ENCODE data around the gene CXCL12.

CXCL12 gene

DNA sequence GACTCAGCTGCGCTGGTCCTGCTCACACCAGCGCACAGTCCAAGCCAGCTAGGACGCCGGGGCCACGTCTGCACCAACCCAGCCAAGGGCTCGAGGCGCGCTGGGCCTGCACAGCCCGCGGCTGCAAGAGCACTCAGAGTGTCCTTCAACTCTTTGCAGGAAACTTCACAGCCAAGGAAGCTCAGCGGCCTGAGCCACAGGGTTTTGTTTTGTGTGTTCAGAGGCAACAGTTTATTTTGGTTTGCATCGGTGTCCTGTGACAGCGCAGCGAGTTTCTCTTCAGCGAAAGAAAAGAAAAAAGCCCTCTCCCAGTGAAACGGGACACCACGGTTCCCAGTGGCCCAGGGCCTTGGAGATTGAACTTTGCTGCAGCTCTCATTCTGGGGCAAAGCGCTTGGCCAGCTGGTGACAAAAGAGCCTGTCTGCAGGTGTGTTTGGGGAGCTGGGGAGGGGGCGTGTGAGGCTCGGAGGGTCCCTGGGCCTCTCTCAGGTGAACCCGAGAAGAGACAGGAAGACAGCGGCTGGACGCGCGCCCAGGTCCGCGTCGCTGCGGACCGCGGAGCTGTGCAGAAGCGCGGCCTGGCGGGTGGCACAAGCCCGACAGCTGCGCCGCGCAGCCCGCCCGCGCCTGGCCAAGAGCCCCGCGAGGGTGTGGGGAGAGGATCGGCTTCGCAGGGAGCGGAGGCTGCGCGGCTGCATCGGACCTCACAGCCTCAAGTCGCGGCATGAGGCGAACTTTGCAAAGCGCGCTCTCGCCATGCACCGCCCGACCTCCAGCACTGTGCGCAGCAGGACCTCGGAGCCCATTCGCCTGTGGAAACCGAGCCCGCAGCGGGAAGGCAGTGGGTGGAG lies 922 bp downstream of the CXCL12 start:
- no peak for DNase-seq

DNA sequence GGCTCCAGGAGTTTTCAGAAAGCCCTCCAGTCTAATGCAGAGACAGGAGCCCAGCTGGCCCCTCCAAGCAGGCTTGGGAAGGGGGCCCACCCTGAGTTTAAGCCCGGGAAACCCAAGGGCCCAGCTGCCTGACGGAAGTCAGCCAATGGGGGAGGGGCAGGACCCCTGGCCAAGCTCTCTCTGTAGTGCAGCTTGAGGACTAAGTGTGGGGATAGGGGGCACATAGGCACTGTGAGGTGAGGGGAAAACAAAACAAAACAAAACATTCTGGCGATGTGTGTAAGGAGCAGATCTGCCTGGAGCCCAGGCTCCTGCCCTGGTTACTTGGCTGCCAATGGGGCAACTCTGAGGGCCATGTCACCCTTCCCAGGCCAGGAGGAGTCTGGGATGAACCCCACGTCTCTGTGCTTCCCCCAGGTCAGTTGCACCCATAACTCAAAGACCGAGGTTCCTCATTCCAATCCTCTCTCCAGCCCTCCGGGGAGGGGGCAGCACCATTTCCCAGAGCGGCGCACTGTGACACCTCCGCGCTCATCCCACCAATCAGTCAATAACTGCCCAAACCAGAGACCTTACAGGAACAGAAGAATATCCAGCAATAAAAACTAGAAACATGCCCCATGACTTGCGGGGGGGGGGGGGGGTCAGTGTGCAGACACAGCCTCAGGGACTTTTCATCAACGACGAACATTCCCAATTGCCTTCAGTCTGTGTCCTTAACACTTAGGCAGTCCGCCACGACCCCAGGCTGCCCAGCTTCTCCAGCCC lies 1.7 kb downstream of the CXCL12 start:
- DNase-seq = no peak

DNA sequence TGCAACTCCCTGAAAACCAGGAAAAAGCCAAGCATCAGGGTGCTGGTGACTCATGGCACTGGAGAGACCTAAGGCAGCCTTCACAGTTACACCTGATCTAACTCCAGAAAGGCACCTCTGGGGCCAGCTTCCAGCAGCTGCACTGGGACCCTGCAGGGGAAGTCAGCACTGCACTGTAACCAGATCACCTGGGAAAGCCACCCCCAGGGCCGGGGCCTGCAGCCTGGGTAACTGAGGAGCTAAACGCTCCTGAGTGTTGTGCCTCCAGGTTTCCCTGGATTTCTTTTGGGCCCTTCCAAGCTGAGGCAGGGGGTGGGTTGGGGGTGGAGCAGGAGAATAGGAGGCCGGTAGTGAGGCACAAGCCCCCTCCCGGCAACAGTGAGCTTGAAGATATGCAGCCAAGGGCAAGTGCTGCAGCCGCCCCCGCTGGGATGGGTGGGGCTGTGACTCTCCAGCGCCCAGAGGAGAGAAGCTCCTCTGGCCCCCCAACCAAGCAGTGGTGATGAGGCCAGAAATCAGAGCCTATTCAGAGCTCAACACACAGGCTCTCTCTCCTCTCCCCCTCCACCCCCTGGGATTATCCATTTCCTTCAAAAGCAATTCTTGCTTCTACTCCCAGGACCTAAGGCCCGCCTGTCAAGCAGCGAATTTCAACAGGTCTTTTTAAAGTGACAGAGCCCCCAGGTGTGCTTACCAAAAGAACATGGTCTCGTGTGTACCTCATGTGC lies 2.6 kb downstream of the CXCL12 start:
- DNase-seq = no peak

DNA sequence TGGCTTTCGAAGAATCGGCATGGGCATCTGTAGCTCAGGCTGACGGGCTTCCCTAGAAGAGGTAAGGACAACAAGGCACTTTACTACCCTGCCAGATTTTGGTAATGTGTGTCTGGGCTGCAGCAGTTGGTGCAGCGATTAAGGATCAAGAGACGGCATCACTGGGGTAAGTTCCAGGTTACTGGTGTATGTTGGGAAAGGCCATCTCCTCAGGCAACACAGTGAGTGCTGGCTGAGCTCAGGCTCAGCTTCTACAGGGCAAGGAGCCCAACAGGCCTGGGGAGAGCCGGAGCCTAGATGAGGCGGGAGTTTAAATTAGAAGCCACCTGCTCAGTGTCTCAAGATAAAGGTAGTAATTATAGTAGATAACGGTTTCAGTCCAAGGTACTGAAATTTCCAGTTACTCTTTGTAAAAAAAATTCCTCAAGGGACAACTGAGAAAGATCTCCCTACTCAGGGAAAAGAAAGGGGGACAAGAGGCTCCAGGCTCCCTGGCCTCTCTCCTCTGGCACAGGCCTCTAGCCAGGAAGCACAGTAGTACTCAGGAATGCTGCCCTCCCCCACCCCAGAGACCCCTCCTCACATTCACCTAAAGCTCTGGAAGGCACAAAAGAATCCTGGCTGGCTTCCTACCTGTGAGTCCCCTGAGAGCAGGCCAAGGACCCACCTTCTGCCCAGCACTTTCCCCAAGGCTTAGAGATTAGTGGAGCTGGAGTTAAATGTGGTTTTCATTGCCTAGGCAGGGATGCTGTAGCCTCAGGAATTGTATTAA lies 3.9 kb downstream of the CXCL12 start:
- DNase-seq = no peak

DNA sequence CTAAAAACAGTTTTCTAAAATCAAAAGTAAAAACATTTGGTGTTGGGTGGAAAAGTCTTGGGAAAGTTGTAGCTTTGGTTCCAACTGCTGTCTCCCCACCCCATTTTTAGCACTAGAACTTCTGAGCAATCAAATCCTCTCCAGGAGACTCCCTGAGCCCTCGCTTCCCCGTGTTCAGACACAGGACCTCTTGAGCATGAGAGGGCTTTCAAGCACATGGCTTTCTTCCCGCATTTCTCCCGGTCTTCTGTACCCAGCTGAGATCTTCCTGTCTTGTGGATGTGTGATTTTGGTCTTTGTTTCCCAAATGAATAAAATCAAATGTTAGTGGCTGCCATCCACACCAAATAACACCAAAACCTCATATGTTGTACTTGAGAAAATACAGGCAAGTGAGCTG lies 5.0 kb downstream of the CXCL12 start:
- no peak for DNase-seq

DNA sequence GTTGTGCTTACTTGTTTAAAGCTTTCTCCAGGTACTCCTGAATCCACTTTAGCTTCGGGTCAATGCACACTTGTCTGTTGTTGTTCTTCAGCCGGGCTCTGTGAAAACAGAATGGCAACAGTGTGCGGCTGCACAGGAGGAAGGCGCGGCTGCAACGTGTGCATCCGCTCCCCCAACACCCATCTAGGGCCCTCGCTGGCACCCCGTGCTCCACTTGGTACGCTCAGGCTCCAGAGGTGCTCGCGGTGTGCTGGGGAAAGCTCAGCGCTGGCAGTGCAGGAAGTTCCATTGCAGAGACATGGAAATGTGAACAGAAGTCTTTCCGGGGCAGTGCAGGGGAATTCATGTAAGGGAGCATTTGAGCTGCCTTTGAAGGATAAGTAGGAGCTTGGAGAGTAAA lies 6.3 kb downstream of the CXCL12 start:
- DNase-seq = no peak

DNA sequence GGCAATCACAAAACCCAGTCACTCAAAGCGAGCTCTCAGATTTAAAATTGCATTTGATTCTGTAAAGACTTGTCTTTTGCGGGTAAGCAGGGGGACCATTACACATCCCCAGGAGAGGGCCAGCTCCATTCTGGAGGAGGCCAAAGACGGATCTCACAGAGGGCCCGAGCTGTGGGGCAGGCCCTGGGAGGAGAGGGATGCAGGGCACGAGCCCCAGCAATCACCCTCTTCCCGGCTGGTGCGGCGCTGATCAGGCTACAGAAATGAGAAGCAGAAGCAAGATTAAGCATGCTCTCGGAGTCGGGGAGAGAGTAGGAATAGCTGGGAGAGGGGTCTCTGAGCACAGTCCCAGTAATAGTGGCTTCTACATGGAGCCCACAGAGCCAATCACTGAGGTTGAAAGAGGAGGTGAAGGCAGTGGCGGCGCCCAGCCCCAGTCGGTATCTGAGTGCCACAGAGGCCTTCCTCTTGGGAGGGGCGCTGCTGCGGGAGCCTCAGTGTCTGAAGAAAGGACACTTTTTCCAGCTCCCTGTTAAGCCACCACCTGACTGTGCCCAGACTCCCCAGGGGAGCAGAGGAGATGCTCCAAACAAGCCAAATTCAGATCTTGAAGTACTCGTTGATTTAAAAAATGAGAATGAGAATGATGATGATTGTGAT lies 7.1 kb downstream of the CXCL12 start:
- DNase-seq = no peak

DNA sequence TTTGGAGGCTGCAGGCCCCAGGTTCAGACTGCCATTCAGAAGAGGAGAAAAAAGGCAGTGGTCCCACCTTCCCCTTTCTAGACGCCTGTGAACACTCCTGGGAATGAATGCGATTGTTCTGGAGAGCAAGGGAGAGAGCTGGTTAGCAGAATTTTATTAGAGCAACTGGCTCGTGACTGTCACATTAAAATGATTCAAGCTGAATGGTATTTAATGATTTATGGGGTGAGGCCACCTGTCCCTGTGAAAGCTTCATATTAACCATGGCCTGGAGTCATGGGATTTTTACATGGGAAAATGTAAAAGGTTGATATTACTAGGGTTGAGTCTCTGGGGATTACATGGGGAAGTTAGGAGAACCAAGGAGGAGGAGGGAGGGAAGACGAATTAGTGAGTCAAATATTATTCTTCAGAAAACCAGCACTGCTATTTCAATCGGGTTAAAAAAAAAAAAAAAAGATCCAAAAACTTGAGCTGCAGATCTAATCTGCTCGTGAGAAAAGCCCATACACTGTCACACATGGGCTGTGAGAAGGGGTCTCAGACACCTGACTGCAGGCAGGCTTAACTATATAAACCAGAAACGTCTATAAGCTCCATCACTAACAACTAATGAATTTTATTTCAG lies 8.3 kb downstream of the CXCL12 start:
- no peak for DNase-seq

DNA sequence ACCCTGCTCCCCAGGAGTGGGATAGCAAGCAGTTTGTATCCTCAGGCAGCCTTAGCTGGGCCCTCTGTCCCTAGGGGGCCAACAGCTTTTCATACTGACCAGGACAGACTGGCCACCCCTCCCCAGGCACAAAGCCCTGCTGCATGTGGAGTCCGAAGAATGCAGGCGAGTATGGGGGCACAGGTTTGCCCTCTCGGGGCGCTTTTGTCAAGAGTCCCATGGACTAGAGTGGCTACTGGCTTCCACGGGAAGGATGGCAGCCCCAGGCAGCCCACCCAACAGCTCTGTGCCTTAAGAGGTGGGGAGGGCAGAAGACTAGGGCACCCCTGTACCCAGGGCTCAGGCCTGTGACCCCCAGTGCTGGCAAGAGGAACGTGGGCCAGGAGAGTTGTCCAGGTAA lies 10.7 kb downstream of the CXCL12 start:
- no peak for DNase-seq

DNA sequence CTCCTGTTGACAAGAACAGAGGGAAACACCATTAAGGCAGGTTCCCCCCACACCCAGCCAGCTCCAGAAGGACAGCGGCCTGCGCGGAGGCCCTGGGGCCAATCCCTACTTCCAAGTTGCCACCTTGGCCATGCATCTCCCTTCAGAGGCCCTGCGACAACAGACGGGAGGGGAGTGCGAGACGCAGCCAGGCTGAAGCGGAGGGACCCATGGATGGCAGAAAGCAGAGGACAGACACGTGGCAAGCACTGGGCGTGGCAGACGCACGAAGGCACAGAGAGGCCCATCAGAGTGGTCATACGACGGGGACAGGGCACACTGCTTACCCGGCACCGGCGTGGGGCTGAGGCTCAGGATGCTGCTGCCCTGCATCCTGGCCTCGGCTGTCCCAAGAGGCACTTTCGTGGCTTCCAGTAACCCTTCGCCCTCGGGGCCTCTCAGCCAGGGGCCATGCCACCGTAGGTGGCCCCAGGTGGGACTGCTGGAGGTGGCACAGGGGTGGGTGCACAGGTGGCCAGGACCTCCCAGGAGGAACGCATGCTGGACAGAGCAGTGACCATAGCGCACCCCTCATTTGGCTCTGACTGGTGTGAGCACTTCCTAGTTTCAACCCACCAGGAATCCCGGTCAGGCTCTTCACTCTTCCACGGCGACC lies 11.4 kb downstream of the CXCL12 start:
- DNase-seq = no peak

DNA sequence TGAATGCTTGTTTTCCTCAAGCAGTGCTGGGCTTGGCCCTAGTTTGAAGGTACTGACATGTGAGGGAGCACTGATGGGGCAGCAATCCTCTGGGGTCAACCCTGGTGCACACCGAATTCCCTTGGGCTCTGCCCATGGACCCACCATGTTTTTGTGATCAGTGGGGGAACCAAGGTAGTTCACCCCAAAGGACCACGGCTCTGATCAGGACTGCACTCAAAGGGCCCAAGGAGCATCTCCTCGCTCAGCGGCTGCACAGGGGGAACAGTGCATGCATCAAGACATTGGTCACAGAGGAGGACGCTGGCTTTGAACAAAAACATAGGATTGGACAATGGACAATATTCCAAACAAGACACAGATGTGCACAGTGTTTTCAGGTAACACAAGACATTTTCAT lies 12.7 kb downstream of the CXCL12 start:
- no peak for DNase-seq

DNA sequence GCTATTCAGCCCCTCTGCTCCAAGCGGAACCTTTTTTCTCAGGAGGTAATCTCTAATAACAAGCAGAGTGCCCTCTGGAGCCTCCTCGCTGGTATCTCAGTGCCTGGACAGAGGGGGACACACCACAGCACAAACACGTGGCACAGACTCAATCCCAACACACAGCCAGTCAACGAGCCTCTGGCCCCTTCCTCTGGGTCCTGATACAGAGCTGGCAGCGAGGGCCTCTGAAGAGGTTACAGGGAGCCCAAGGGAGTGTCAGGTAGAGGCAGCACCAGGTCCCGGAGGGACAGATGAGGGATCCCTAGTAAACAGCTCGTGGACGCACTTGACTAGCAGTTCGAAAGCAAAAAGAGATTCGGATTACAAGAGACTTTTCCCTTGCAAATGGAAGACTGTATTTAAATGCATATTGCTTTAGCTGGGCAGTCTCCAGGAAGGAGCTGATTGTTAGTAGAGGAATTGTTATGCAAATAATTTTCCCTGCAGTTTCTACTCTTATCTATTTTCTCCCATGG lies 14.1 kb downstream of the CXCL12 start:
- no peak for DNase-seq

DNA sequence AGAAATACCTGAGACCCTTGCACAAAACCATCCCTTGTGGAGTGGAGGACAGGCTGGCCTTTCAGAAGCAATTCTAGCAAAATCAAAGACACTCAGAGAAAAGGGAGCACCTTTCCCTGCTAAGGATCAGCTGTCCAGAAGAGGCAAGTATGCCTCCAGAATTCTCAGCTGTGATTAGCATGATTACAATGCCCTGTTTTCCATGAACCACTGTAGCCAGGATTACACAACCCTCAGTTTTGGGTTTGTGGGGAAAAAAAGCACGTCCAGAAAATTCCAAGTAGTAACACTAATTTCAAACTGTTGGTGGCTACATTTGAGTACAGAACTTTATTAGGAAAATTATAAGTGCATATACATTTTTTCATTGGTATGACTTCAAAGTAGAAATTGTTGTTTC lies 15.0 kb downstream of the CXCL12 start:
- no peak for DNase-seq

DNA sequence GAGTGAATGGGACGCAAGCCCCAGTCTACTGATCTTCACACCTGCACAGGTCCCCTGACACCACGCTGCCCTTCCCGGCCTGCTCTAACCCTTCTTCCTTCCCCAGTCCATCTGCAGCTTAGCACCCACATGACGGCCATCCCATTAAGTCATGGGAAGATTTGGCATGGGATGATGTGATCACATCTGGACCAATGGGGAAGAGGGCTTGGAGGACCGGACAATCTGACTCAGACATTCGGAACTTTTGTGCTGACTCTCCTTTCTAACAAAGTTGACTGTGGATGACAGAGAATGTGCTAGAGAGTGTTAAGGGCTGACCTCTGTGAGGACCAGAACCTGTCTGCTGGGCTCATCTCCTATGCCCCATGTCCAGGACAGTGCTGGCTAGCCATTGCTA lies 15.6 kb downstream of the CXCL12 start:
- DNase-seq = no peak

DNA sequence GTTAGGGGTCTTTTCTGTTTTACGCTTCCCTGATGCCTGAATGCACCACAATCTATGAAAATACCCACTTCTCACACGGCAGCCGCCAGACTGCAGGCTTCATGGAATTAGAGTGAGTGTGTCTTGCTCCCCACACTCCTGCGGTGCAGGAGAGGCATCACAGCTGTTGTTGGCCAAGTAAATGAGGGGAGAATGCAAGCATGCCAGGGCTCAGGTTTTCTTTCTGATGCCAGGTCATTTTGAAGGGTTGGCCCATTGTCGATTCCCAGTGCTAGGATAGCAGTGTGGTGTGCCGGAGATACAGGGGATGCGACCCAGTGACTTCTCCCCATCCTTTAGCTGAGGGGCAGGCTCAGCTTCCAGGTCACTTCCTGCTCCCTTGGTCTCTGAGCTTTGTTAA lies 16.3 kb downstream of the CXCL12 start:
- no peak for DNase-seq

DNA sequence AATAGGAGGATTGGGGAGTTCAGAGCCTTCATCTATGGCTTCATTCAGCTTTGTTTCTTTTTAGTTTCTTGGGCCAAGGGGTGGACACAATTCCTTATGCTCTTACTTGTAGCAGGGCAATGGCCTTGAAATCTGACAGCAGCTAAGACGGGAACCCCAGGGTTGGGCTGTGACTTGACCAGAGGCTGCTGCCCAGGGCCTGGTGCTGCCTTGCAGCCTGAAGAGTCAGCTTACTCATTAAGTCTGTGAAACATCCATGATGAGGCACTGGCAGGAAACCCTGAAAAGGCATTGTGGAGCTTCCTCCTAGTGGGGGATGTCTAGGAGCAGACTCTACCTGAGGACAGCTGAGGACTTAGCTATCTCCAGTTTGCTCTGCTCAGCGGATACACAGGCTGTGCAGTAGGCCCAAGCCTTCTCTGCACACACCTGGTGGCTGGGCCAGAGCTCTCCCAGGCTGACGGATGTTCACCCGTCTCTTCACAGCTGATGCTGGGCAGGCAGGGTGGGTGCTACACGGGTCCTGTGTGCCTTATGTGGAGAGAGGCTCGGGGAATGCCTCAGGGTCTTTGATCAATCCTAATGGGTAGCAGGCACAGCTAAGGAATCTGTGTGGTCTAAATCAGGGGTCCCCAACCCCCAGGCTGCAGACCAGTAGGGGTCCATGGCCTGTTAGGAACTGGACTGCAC lies 17.8 kb downstream of the CXCL12 start:
- DNase-seq = no peak

DNA sequence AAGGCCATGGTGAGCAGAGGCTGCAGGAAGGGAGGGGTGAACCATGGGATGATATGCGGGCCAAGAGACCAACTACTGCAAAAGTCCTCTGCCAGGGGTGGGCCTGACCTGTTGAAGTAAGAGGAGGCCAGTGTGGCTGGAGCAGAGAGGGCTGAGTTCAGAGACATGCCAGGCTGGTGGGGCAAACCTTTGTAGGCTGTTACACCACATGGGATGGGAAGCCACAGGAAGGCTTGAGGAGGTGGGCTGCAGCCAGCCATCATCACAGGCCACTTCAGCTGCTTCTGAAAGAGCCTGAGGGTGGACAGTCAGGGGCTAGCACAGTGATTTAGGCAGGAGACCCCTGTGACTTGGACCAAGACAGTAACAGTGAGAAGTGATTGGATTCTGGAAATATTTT lies 20.3 kb downstream of the CXCL12 start:
- no peak for DNase-seq

DNA sequence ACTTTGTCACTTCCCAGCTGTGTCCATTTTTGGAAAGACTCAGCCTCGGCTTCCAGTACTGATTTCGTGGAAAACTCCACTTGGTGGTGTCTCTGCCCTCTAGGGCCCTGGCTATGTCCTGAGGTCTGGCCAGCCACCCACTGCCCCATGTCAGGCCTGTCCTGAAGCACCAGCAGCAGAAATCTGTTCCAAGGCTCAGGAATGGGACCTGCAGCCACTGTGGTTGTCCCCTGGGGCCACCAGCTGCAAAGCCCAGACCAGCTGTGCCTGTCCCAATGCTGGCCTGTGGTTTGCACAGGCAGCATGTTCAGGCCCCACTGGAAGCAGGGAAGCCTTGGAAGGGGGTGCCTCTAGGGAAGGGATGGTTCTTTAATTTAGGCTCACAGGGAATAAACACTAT lies 21.2 kb downstream of the CXCL12 start:
- no peak for DNase-seq

DNA sequence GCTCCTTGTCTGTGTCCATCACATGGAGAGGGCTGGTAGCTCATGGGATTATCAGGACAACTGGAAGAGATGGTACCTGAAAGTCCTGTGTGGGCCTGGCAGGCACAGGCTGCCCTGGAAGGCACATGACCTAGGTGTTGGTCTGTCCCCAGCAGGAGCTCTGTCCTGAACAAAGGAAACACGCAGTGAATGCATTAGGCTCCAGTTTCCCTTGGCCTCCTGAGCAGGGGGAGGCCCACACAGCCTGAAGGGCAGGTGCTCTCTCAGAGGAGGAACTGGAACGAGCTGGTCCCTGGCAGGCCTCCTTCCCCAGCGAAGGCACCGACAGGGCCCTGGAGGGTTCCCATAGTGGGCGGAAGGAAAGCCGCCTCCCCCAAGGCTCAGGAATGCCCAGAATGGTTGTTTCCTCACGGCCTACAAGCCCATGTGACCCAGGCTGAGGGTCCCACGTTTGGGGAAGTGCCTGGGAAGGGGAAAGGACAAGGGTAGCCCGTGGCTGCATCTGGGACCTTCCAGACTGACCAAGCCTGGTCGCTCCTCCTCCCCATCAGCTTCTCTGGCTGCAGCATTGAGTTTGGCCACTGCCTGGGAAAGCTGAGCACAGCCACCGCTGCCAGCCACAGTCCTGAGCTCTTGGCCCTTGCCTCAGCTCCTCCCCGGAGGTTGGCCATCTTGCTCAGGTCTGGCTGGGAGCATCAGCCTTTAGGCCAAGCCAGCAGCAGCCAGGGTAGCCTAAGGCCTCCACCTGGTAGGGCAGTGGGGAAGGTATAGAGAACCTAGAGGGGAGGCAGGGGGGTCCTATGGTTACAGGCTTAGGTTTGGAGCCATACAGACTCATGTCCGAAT lies 21.8 kb downstream of the CXCL12 start:
- no peak for DNase-seq

DNA sequence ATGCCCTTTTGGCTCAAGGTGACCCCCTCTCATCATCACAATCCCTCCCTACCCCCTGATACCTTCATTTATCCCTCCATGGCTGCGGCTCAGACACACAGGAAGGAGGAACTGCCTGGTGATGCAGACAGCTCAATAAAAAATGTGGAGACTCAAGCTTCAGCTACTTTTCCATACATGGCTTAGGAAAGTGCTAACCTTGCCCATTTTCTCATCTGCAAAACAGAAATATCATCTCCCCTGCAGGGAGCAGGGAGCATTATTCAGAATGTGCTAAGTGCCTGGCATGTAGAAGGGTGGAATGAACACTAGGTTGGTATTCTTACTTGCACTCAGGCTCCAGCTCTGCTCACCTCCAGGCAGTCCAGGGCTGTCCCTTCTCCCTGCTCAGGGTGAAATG lies 23.8 kb downstream of the CXCL12 start:
- no peak for DNase-seq

Data from activated naive CD4-positive, alpha-beta T cell treated with anti-CD3 and anti-CD28 coated beads, Interleukin-2, amount 50 U/mL, for 16 hours (primary cell).